Hematopoietic multipotent progenitor cell (in vitro differentiated cells): ENCODE data around the gene WDR53. TPM values are rescaled to one million over a fixed set of nuclear protein-coding genes. Genes with fewer than 3 reads are reported as not detected.
"Not testable (repeated sequence)": the region's sequence is repeated elsewhere in the genome, so short reads cannot be mapped to it uniquely, and the experiment has no call there.

ENCODE experiments used
- DNase-seq, 3 donors: peaks; one replicate each; pipeline ENCODE4 v3.0.0-alpha.2; 2011 to 2015; ENCODE audit warnings: low read depth in 2 of 3, low spot score in 2 of 3
- total RNA-seq: library from RNA; depleted of rRNA; stranded (reverse); fragments of >200 nt; gene quantifications from one replicate; pipeline ENCODE4 v1.2.3, GENCODE V29; 2012

WDR53 gene
- 4.0 TPM for total RNA-seq

- peak; percentile 91 to 96 (median 96) for DNase-seq
Observed at GRCh38 chr3:196568246-196569002, at the start of gene WDR53, which contains the start of gene FBXO45. Gene WDR53, minus strand, starts transcription at chr3:196568554. Its CDS starts 7,079 bp downstream, at chr3:196561475. Gene FBXO45, plus strand, starts transcription at chr3:196568660. Its CDS starts 325 bp downstream, at chr3:196568985.

DNA sequence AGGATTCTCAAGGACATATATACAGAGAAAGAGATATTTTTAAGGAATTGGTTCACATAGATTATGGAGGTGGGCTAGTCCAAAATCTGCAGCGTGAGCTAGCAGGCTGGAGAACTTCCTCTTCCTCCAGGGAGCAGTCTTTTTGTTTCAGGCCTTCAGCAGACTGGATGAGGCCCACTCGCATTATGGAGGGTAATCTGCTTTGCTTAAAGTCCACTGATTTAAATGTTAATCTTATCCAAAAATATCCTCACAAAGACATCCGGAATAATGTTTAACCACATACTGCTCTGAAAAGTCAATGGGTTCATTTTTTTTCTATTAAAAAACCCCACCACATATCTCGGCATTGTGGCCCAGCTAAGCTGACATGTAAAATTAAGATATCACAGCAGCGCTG lies 48.9 kb upstream of the WDR53 start:
- peak in 1 of 3 donors; percentile 56 for DNase-seq

DNA sequence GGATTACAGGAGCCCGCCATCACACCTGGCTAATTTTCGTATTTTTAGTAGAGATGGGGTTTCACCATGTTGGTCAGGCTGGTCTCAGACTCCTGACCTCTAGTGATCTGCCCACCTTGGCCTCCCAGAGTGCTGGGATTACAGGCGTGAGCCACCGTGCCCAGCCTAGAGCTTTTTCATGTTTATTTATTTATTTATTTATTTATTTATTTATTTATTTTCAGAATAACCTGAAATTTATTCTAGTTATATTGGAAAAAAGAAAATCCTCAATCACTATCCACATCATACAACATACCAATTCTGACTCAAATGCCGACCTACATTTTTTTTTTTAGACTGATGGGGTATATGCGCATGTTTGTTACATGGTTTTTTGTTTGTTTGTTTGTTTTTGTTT lies 46.9 kb upstream of the WDR53 start:
- not testable (repeated sequence) for DNase-seq

- peak in 1 of 3 donors; percentile 66 for DNase-seq
Observed at GRCh38 chr3:196611761-196612483, 43.6 kb upstream of the WDR53 start.

DNA sequence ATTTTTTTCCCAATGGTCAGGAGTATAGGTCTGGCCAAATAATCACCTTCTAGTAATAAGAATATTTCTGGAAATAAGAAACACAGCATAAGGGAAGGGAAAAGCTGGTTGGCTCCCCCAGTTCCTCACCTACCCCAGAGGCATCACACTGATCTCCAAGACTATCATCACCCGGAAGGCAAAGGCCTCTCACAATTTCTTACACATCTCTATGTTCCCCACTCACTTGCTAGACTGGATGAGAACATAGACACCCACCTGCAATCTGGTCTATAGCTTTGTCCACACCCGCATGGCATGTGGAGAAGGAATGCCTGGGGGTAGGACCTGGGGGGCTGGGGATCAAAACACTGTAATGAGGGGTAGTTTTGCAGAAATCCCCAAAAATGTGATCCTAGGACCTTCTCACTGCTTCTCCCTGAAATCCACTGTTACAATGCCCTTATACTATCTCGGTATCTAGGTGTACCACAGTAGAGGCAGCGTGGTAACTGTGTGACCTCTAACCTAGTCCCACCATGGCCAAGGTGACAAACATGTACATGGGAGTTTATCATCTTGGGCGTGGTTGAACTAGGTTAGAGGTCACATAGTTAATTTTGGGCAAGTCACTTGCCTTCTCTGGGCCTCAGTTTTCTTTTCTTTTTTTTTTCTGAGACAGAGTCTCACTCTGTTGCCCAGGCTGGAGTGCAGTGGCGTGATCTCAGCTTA lies 41.6 kb upstream of the WDR53 start:
- no peak for DNase-seq

GRCh38 chr3:196609343-196609775 lies 41.0 kb upstream of the WDR53 start:
- peak; percentile 82 to 99 (median 97) for DNase-seq

- no peak for DNase-seq
Observed at GRCh38 chr3:196608693-196609092, 40.3 kb upstream of the WDR53 start.

GRCh38 chr3:196604548-196604947 lies 36.2 kb upstream of the WDR53 start:
- DNase-seq: peak in 1 of 3 donors; percentile 57

- no peak for DNase-seq
Observed at GRCh38 chr3:196603683-196604082, 35.3 kb upstream of the WDR53 start.

GRCh38 chr3:196602673-196603072 lies 34.3 kb upstream of the WDR53 start:
- no peak for DNase-seq

- no peak for DNase-seq
Observed at GRCh38 chr3:196600359-196600758, 32.0 kb upstream of the WDR53 start.

- DNase-seq: no peak
Observed at GRCh38 chr3:196599734-196600128, 31.4 kb upstream of the WDR53 start.

DNA sequence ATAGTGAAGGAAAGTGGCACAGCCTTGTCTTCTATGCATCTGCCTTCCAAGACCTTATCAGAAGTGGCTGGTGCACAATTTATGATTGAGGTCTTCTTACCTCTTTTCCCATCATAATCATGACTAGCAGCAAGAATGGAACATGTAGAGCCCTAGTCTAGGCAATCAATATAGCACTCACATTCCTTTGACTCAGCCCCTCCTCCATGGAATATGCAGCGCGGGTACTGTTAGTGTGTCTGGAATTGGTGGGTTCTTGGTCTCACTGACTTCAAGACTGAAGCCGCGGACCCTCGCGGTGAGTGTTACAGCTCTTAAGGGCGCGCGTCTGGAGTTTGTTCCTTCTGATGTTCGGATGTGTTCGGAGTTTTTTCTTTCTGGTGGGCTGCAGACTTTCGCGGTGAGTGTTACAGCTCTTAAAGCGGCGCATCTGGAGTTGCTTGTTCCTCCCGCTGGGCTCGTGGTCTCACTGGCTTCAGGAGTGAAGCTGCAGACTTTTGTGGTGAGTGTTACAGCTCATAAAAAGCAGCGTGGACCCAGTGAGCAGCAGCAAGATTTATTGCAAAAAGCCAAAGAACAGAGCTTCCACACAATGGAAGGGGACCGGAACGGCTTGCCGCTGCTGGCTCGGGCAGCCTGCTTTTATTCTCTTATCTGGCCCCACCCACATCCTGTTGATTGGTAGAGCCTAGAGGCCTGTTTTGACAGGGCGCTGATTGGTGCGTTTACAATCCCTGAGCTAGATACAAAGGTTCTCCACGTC lies 29.8 kb upstream of the WDR53 start:
- peak in 1 of 3 donors; percentile 90 for DNase-seq

- DNase-seq: no peak
Observed at GRCh38 chr3:196596355-196596754, 28.0 kb upstream of the WDR53 start.

DNA sequence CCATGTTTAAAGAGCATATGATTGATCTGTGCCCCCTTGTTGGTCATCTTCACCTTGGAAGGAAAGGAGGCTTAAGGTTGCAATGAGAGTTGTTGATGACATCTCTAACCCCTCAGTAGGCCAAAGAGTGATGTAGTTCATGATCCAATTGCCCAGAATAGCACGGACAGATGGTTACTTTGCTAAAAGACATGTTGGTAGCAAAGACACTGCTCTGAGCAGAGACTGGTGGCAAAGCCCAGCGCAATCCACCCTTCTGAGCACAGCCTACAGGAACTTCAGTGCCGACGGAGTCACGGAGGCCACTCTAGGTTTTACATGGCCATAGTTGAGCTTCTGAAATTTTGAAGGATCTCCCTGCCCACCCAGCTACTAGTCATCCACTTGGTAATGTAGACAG lies 21.9 kb upstream of the WDR53 start:
- no peak for DNase-seq

- no peak for DNase-seq
Observed at GRCh38 chr3:196585044-196585757, 16.8 kb upstream of the WDR53 start.

DNA sequence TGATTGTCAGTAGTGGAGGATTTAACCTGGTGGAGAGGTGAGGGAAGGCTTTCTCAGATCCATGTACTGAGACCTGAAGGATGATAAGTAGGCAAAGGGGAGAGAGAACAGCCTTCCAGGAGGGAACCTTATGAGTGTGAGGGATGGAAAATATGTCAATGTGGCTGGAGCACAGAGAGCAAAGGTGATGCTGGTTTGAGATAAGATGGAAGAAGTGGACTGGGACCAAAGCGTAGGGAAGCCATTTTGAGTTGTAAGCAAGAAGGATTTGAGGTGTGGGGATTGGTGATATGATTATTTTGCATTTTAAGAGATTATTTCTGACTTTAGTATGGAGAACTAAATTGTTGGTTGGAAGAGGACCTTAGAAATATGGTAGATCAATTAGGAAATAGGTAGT lies 4.0 kb upstream of the WDR53 start:
- DNase-seq: no peak

- not testable (repeated sequence) for DNase-seq
Observed at GRCh38 chr3:196570332-196570731, 2.0 kb upstream of the WDR53 start.

DNA sequence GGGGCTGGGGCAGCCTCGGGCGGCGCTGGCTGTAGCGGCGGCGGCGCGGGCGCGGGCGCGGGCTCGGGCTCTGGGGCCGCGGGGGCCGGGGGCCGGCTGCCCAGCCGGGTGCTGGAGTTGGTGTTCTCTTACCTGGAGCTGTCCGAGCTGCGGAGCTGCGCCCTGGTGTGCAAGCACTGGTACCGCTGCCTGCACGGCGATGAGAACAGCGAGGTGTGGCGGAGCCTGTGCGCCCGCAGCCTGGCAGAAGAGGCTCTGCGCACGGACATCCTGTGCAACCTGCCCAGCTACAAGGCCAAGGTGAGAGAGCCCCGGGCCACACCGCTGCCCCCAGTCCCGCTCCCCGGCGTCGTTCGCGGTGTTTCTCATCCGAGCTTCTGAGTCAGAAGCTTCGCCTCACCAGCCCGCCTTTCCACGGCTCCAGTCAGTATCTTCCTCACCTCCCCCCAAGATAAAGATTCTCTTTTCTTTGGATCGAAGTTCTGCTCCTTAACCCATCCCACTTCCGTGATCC lies 706 bp upstream of the WDR53 start:
- DNase-seq: peak; percentile 25 to 46 (median 35)
